Peyer's patch (tissue), 4 donors: ENCODE measurements around the gene RAB40B.

Source experiments
- POLR2A ChIP-seq, 2 donors: fragments of 450-650 bp; IDR thresholded peaks; one replicate each; pipeline ENCODE4 v1.5.1; 2017; ENCODE audit warnings: antibody characterized with exemption in 2 of 2, mild to moderate bottlenecking in 2 of 2, moderate library complexity in 2 of 2
- TF ChIP-seq, protein P1 (sequence below), 6 experiments: fragments of 450-650 bp in 4 of 6; fragments of 200-600 bp in 2 of 6; sonication (generic) in 1 of 6; IDR thresholded peaks; one replicate each; pipeline ENCODE4 v1.5.1; 2017 to 2019; ENCODE audit warnings: antibody characterized with exemption in 6 of 6, mild to moderate bottlenecking in 3 of 6, moderate library complexity in 1 of 6

- TF ChIP-seq, protein P1, sequence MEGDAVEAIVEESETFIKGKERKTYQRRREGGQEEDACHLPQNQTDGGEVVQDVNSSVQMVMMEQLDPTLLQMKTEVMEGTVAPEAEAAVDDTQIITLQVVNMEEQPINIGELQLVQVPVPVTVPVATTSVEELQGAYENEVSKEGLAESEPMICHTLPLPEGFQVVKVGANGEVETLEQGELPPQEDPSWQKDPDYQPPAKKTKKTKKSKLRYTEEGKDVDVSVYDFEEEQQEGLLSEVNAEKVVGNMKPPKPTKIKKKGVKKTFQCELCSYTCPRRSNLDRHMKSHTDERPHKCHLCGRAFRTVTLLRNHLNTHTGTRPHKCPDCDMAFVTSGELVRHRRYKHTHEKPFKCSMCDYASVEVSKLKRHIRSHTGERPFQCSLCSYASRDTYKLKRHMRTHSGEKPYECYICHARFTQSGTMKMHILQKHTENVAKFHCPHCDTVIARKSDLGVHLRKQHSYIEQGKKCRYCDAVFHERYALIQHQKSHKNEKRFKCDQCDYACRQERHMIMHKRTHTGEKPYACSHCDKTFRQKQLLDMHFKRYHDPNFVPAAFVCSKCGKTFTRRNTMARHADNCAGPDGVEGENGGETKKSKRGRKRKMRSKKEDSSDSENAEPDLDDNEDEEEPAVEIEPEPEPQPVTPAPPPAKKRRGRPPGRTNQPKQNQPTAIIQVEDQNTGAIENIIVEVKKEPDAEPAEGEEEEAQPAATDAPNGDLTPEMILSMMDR (IDR thresholded peaks at IDR 0.05): no peak
- no peak for TF ChIP-seq POLR2A (IDR thresholded peaks at IDR 0.05)
These were observed 1.3 kb downstream of the RAB40B start for GRCh38 chr17:82696916-82697807.
